Stimulated activated CD8-positive, alpha-beta memory T cell treated with anti-CD3 and anti-CD28 coated beads, Interleukin-12 subunit alpha, Interleukin-12 subunit beta, amount 100 ng/mL, for 1 hour (primary cell): ENCODE measurements around the gene MAGEA9.
"Not testable (repeated sequence)": the region's sequence is repeated elsewhere in the genome, so short reads cannot be mapped to it uniquely, and the experiment has no call there.

ENCODE experiments used
- DNase-seq: peaks from one replicate; pipeline ENCODE4 v3.0.0-alpha.2; 2020; ENCODE audit warnings: low read depth

The MAGEA9 gene

DNA sequence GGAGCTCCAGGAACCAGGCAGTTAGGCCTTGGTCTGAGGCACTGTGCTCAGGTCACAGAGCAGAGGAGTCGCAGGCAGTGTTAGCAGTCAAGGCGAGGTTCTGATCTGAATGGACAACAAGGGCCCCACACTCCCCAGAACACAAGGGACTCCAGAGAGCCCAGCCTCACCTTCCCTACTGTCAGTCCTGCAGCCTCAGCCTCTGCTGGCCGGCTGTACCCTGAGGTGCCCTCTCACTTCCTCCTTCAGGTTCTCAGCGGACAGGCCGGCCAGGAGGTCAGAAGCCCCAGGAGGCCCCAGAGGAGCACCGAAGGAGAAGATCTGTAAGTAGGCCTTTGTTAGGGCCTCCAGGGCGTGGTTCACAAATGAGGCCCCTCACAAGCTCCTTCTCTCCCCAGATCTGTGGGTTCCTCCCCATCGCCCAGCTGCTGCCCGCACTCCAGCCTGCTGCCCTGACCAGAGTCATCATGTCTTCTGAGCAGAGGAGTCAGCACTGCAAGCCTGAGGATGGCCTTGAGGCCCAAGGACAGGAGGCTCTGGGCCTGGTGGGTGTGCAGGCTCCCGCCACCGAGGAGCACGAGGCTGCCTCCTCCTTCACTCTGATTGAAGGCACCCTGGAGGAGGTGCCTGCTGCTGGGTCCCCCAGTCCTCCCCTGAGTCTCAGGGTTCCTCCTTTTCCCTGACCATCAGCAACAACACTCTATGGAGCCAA, 26.2 kb downstream of the MAGEA9 start:
- no peak for DNase-seq

DNA sequence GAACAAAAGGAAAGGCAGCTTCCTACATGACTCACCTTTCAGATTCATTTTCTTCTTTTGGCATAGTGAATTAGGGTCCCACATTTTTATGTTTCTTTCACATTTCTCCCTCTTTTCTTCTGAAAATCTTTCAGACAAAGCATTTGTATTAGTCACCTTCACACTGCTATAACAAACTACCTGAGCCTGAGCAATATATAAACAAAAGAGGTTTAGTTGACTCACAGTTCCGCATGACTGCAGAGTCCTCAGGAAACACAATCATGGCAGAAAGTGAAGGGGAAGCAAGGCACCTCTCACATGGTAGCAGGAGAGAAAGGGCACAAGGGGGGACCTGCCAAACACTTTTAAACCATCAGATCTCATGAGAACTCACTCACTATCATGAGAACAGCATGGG, 36.9 kb downstream of the MAGEA9 start:
- DNase-seq, result no peak

DNA sequence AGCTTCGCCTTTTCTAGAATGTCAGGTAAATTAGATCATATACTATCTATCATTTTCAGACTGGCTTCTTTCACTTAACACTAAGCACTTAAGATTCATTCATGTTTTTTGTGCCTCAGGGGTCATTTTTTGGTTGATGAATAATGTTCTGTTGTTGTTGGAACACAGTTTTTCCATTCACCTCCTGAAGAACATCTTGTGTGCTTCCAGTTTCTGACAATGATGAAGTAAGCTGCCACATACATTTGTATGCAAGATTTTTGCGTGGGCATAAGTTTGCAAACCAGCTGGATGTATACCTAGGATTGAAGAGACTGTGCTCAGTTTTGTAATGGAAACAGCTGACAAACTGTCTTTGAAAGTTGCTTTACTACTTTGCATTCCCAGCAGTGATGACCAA, 37.6 kb downstream of the MAGEA9 start:
- DNase-seq, result no peak

DNA sequence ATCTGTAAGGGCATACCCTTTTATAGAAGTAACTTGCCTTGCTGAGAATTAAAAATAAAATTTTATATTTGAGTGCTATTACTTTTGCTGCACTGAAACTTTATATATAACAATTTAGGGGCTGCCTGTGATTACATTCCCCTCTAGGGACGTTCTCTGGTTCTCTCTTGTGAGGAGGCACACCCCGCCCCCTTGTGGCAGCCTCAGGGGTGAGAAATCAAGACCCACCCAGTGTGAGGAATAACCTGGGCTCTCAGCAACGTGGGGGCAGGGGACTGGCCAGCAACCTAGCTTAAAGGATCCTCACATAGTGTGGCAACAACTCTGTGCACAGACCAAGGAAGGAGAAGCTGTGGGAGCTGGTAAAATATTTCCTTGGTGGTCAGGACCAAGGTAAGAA, 43.7 kb downstream of the MAGEA9 start:
- DNase-seq, result no peak

DNA sequence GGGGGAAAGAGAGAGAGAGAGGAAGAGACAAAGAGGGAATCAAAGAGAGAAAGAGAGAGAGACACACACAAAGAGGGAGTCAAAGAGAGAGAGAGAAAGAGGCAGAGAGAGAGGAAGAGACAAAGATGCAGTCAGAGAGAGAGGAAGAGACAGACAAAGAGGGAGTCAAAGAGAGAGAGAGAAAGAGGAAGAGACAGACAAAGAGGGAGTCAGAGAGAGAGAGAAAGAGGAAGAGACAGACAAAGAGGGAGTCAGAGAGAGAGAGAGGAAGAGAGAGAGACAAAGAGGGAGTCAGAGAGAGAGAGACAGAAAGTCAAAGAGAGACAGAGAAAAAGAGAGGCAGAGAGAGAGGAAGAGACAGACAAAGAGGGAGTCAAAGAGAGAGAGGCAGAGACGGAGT, 45.5 kb downstream of the MAGEA9 start:
- no peak for DNase-seq

DNA sequence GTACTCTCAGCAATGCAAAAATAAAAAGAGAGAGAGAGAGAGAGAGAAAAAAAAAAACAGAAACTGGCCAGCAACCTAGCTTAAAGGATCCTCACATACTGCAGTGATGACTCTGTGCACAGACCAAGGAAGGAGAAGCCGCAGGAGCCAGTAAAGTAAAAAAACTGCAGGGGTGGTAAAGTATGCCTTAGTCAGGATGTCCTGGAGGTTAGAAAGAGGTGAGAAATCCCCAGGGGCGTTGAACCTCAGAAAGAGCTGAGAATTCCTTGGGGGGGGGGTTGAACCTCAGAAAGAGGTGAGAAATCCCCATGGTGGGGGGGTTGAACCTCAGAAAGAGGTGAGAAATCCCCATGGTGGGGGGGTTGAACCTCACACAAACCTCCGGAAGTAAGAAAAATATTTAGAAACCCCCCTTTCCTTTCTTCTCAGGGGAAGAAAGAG, 48.0 kb downstream of the MAGEA9 start:
- no peak for DNase-seq

- no peak for DNase-seq
Observed at GRCh38 chrX:149830192-149830873, 48.6 kb downstream of the MAGEA9 start.

GRCh38 chrX:149831473-149831872, 49.7 kb downstream of the MAGEA9 start:
- DNase-seq, result no peak

- not testable (repeated sequence) for DNase-seq
Observed at GRCh38 chrX:149836728-149837127, 55.0 kb downstream of the MAGEA9 start.

DNA sequence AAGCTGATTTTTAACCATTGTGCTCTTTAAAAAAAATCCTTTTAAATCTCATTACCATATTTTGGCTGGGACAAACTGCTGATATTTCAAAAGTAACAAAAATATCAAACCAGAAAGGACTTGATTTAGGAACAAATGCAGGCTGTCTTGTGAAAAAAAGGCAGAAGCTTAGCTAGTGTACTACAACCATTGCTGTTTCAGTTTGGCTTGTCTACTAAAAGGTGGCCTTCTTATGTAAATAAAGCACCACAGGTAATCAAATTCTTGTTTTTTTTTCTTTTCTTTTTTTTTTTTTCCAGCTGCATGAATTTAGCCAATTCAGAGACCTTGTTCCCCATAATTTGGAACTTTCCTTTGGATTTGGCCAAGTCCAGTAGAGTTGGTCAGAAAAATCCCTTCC, 55.4 kb downstream of the MAGEA9 start:
- DNase-seq, result no peak
